Gastroesophageal sphincter (tissue), 3 donors: ENCODE data around the gene ANKRD35.

Source experiments
- POLR2AphosphoS5 ChIP-seq: sonication (generic); formaldehyde crosslinking; IDR thresholded peaks from one replicate; pipeline ENCODE4 v1.6.1; 2017; ENCODE audit warnings: antibody characterized with exemption
- TF ChIP-seq, protein P1 (sequence below), 4 experiments: fragments of 200-600 bp in 2 of 4; fragments of 450-650 bp in 2 of 4; sonication (generic) in 1 of 4; IDR thresholded peaks; one replicate each; pipeline ENCODE4 v1.5.1; 2017 to 2019; ENCODE audit warnings: antibody characterized with exemption in 4 of 4, mild to moderate bottlenecking in 2 of 4, moderate library complexity in 2 of 4

DNA sequence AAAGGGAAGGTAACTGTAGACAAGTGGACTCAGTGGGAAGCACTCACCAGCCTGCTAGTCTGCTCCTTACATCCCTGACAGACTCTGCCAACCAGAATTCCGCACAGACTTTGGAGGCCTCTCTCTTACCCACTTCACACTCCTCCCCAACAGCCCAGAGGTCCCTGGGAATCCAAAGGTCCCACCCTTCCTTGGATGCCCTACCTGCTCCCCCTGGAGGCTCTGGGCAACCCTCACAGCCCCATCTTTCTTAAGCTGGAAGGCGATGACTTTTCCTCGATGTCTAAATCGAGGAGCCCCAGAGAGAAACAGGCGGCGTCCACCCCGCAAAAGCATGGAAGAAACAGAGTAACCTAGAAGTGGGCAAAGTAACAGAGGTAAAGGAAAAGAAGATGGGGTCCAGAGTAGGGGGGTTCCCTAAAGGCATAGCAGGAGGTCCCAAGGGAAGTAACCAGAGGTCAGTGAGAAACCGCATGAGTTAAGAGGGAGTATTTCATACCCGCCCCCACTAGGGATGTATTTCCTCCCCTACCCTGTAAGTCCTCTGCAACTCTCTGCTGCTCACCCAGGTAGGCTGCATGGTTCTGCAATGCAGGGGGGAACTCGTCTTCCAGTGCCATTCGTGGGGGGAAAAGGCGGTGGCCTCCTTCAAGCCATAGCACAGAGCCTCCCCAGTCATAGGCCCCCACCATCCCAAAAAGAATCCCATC is 15.8 kb upstream of the ANKRD35 start:
- TF ChIP-seq, protein P1, sequence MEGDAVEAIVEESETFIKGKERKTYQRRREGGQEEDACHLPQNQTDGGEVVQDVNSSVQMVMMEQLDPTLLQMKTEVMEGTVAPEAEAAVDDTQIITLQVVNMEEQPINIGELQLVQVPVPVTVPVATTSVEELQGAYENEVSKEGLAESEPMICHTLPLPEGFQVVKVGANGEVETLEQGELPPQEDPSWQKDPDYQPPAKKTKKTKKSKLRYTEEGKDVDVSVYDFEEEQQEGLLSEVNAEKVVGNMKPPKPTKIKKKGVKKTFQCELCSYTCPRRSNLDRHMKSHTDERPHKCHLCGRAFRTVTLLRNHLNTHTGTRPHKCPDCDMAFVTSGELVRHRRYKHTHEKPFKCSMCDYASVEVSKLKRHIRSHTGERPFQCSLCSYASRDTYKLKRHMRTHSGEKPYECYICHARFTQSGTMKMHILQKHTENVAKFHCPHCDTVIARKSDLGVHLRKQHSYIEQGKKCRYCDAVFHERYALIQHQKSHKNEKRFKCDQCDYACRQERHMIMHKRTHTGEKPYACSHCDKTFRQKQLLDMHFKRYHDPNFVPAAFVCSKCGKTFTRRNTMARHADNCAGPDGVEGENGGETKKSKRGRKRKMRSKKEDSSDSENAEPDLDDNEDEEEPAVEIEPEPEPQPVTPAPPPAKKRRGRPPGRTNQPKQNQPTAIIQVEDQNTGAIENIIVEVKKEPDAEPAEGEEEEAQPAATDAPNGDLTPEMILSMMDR (IDR thresholded peaks at IDR 0.05) = no peak
- no peak for TF ChIP-seq POLR2AphosphoS5
